C4-2B (cell line): ENCODE measurements around the gene GATA1.

Experiments used
- ZFX ChIP-seq: fragments of 450-650 bp; IDR thresholded peaks from 2 replicates; pipeline ENCODE4 v1.6.1; 2017
- TF ChIP-seq, protein P1 (sequence below): fragments of 450-650 bp; conservative IDR thresholded peaks from 2 replicates; pipeline ENCODE4 v1.5.1; 2017; ENCODE audit warnings: mild to moderate bottlenecking

DNA sequence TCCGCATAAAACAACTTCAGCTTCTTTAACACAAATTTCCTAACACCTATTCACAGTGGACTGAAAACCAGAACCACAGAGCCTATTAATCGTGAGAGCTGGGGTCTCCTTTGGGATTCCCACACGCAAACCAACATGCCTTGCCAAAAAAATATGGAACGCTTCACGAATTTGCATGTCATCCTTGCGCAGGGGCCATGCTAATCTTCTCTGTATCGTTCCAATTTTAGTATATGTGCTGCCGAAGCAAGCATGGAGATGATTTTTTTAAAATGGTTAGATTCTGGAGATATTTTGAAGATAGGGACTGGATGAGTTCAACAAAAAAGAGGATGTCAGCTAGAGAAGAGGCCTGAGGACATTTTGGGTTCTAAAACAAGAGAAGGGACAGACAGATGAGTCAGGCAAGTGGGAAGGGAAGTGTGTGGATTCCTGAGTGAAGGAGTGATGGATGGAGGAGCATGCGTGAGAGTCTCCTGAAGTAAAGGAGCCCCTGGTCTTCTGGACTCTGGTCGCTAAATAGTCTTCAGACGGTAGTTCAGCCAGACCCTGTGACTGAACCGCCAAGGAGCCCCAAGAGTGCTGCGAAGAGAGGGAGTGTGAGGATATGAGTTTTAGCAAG is 9.5 kb upstream of the GATA1 start:
- TF ChIP-seq, protein P1, sequence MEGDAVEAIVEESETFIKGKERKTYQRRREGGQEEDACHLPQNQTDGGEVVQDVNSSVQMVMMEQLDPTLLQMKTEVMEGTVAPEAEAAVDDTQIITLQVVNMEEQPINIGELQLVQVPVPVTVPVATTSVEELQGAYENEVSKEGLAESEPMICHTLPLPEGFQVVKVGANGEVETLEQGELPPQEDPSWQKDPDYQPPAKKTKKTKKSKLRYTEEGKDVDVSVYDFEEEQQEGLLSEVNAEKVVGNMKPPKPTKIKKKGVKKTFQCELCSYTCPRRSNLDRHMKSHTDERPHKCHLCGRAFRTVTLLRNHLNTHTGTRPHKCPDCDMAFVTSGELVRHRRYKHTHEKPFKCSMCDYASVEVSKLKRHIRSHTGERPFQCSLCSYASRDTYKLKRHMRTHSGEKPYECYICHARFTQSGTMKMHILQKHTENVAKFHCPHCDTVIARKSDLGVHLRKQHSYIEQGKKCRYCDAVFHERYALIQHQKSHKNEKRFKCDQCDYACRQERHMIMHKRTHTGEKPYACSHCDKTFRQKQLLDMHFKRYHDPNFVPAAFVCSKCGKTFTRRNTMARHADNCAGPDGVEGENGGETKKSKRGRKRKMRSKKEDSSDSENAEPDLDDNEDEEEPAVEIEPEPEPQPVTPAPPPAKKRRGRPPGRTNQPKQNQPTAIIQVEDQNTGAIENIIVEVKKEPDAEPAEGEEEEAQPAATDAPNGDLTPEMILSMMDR: no peak
- no peak for TF ChIP-seq ZFX
